GM10248 (cell line): ENCODE data around the gene RELB.

Source experiments
- CTCF ChIA-PET: fragments of 300-600 bp; sonication (Branson Sonifier 250); formaldehyde crosslinking; extraction: SDS; loops from one replicate; lab custom pipeline; 2021; ENCODE audit warnings: antibody characterized with exemption; lab: Yijun Ruan, JAX
- POLR2A ChIA-PET: fragments of 350-650 bp; sonication (Branson Sonifier 250); formaldehyde crosslinking; extraction: SDS; loops from one replicate; lab custom pipeline; 2020; ENCODE audit warnings: antibody characterized with exemption; lab: Yijun Ruan, JAX
- DNase-seq: peaks from one replicate; pipeline ENCODE4 v3.0.0; 2012; ENCODE audit errors: extremely low spot score
- CTCF ChIP-seq: IDR thresholded peaks from 2 replicates; pipeline ENCODE4 v1.5.1; 2012; ENCODE audit warnings: mild to moderate bottlenecking, low read depth; ENCODE audit errors: extremely low read depth, missing control alignments, control extremely low read depth

Gene RELB

GRCh38 chr19:44958090-44958489 is 43.2 kb upstream of the RELB start:
- ChIA-PET POLR2A (no interaction called here), CTCF (interaction anchor here (1.0 to 11.1 kb wide), 7 partner anchors 10 to 107 kb away, joined by 3 to 95 read pairs (median 3); partner anchors contain the start of gene APOE)
- DNase-seq = no peak
- no peak for TF ChIP-seq CTCF

- no peak for TF ChIP-seq CTCF
- no peak for DNase-seq
- ChIA-PET CTCF (interaction anchor here (1.0 to 2.0 kb wide), 6 partner anchors 7 to 167 kb away, joined by 3 to 12 read pairs (median 4); no protein-coding TSS in a partner anchor), POLR2A (no interaction called here)
These were observed 41.6 kb upstream of the RELB start for GRCh38 chr19:44959691-44960090.

GRCh38 chr19:44960906-44961728 is 40.1 kb upstream of the RELB start:
- DNase-seq = no peak
- no peak for TF ChIP-seq CTCF
- ChIA-PET CTCF (interaction anchor here (1.0 to 2.0 kb wide), 4 partner anchors 9 to 226 kb away, joined by 3 to 12 read pairs (median 4); no protein-coding TSS in a partner anchor), POLR2A (no interaction called here)

GRCh38 chr19:44961821-44962220 is 39.4 kb upstream of the RELB start:
- no peak for TF ChIP-seq CTCF
- ChIA-PET CTCF (interaction anchor here (1.3 to 2.0 kb wide), 3 partner anchors 7 to 10 kb away, joined by 3 to 12 read pairs (median 7); partner anchors contain the start of gene CLPTM1), POLR2A (interaction anchor here (0.6 kb wide), 1 partner anchor 37 kb away, joined by 3 read pairs; no protein-coding TSS in a partner anchor)
- DNase-seq = no peak

GRCh38 chr19:44968118-44968517 is 33.1 kb upstream of the RELB start:
- ChIA-PET CTCF (no interaction called here), POLR2A (no interaction called here)
- DNase-seq = no peak

GRCh38 chr19:44968670-44969069 is 32.6 kb upstream of the RELB start:
- POLR2A ChIA-PET = no interaction called here
- CTCF ChIA-PET = no interaction called here
- TF ChIP-seq CTCF = no peak
- no peak for DNase-seq

More at GRCh38 chr19:44968118-44968517, 33.1 kb upstream of the RELB start:
- TF ChIP-seq CTCF = no peak
